AG04449 (cell line): ENCODE data around the gene SCRN1.
A peak's percentile ranks its signal among the peaks of the same experiment; 100 is the strongest.

Experiments used
- CTCF ChIA-PET: fragments of 350-600 bp; formaldehyde crosslinking; extraction: SDS; loops from one replicate; lab custom pipeline; 2021; ENCODE audit warnings: antibody characterized with exemption; lab: Yijun Ruan, JAX
- POLR2A ChIA-PET: fragments of 400-600, 350-600 bp; formaldehyde crosslinking; extraction: SDS; loops from one replicate; lab custom pipeline; 2020; ENCODE audit warnings: antibody characterized with exemption, inconsistent platforms; lab: Yijun Ruan, JAX
- DNase-seq: peaks from one replicate; pipeline ENCODE4 v3.0.0-alpha.2; 2010; ENCODE audit warnings: low read depth, low spot score
- H3K4me3 ChIP-seq: 2 replicates; pipeline ENCODE4 v1.5.1; 2011; ENCODE audit warnings: low read depth, mild to moderate bottlenecking, control low read depth, low read length
- CTCF ChIP-seq: IDR thresholded peaks from one replicate; pipeline ENCODE4 v1.5.1; 2011; ENCODE audit warnings: mild to moderate bottlenecking, moderate library complexity, low read length, control low read depth, inconsistent platforms; ENCODE audit not compliant: insufficient read depth; ENCODE audit errors: missing control alignments

Gene SCRN1

GRCh38 chr7:29989257-29989995 lies at the start of gene SCRN1:
Gene SCRN1 (minus strand): TSS chr7:29989801. CDS start chr7:29969067, 20,734 bp downstream.
- no peak for DNase-seq
- CTCF ChIA-PET: interaction anchor here (1.3 kb wide), 1 partner anchor 12 kb away, joined by 4 read pairs; no protein-coding TSS in a partner anchor
- H3K4me3 ChIP-seq: peak within 1 kb of the TSS; percentile 84
- POLR2A ChIA-PET: interaction anchor here (0.9 kb wide), 1 partner anchor 38 kb away, joined by 3 read pairs; no protein-coding TSS in a partner anchor
- no peak for TF ChIP-seq CTCF

- CTCF ChIA-PET: interaction anchor here (1.0 to 1.9 kb wide), 3 partner anchors 10 to 36 kb away, joined by 3 to 4 read pairs (median 3); partner anchors contain the start of gene PLEKHA8
- no peak for DNase-seq
- POLR2A ChIA-PET: no interaction called here
- TF ChIP-seq CTCF: no peak
- no peak overlapping the region for H3K4me3 ChIP-seq
These were observed 48.8 kb upstream of the SCRN1 start for GRCh38 chr7:30038196-30038980.

GRCh38 chr7:30036220-30036619 lies 46.6 kb upstream of the SCRN1 start:
- no peak for TF ChIP-seq CTCF
- ChIA-PET CTCF (interaction anchor here (1.2 to 1.8 kb wide), 3 partner anchors 26 to 38 kb away, joined by 3 to 7 read pairs (median 3); no protein-coding TSS in a partner anchor), POLR2A (no interaction called here)
- no peak for DNase-seq
- no peak overlapping the region for H3K4me3 ChIP-seq

- no peak overlapping the region for H3K4me3 ChIP-seq
- DNase-seq: no peak
- CTCF ChIA-PET: interaction anchor here (1.8 kb wide), 1 partner anchor 27 kb away, joined by 7 read pairs; no protein-coding TSS in a partner anchor
- no peak for TF ChIP-seq CTCF
- POLR2A ChIA-PET: no interaction called here
These were observed 44.9 kb upstream of the SCRN1 start for GRCh38 chr7:30034501-30034900.

GRCh38 chr7:30032310-30033125 lies 42.9 kb upstream of the SCRN1 start:
- POLR2A ChIA-PET: no interaction called here
- CTCF ChIA-PET: interaction anchor here (1.0 kb wide), 1 partner anchor 29 kb away, joined by 3 read pairs; no protein-coding TSS in a partner anchor
- H3K4me3 ChIP-seq: no peak overlapping the region
- DNase-seq: peak; percentile 26
- TF ChIP-seq CTCF: no peak
